AG08395 (cell line): ENCODE data around the gene GLI2.

Source experiments
- DNase-seq: peaks from one replicate; pipeline ENCODE4 v3.0.0; 2012; ENCODE audit warnings: mixed read lengths, low spot score

The GLI2 gene

DNA sequence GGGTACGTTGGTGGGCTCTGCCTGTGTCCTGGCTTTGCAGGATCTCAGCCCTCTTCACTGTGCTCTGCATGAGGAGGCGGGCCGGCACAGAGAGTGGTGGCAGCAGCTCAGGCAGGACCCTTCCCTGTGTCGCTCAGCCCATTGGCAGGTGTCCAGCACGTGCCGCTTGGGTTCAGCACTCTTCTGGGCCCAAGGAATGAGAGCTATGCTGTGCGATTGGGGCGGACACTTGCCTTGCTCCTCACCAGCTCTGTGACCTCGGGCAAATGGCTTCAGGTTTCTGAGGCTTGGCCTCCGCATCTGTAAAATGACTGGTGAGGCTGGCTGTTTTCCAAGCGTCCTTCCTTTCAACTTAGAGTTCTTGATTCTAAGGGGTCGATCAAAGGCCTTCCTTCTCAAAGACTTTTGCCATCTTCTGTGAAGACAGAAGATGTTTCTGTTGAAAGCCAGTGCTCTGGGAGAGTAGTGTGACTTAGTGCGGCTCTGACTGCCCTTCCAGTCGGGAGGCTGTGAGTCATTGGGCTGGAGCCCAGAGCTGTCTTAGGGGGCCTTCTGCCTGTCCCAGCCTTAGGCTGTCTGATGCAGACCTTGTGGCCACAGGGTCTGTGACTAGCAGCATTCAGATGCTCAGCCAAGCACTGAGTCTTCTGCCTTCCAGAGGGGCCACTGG lies 35.6 kb downstream of the GLI2 start:
- peak; percentile 96 for DNase-seq

DNA sequence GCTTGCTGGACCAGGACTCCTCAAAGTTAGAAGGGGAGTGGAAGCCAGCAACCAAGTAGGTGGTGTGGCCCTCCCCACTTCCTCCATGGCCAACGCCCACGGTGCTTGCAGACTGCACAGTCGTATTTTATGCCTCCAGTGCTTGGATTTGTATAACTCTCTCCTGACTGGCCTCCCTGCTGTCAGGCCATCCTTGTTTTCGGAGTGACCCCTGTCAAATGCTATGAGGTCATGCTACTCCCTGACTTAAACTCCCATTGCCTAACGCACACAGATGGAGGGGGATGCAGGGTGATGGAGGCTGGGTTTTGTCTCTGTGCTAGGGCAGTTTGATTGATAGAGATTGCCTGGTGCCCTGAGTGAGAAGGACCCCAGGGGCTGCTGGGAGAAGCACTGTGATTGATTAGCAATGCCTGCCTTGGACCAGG lies 36.1 kb downstream of the GLI2 start:
- no peak for DNase-seq

DNA sequence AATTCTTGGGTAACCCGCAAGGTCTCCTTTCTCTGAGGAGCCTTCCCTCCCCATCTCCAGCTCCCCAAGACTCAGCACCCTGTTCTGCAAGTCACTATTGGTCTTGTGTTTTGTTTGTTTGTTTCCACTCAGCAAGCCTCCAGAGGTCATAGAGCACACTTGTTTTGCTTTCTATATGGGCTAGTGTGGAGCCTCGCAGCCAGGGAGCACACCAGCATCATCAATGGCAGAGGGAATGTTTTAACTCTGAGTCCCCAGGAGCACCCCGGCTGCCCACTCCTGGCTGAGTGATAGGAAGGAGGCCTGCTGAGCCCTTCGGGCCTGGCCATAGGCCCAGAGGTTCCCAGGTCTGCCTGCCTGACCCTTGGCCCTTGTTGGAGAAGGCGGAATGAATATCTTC lies 36.6 kb downstream of the GLI2 start:
- DNase-seq, result no peak

DNA sequence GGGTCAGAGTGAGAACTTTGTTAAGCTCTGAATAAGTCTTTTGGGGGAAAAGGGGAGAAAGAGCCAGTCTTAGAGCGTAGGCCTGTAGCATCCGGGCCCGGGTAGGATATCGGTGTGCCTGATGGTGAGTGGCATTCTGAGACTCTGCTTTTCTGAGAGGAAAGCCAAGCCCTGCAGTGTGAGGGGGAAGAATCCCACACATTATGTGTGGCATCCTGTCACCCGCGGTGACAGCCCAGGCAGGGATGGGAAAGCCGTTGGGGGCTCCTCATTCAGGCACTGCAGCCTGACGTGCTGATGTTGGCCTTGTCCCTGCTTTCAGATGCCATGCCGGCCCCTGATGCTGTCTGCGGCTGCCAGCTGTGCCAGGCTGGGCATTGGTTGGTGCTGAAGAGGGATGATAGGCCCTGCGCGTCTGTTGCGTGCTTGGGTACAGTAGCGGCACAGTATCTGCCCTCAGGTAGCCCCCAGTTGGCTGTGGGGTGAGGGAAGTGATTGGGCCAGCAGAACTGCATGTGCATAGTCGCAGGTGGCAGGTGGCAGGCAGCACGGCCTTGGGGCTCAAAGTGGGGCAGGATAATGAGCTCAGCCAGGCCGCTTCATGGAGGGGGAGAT lies 37.6 kb downstream of the GLI2 start:
- DNase-seq, result no peak

- DNase-seq, result no peak
These were observed 39.0 kb downstream of the GLI2 start for GRCh38 chr2:120774557-120775160.

GRCh38 chr2:120775194-120775593 lies 39.5 kb downstream of the GLI2 start:
- no peak for DNase-seq

DNA sequence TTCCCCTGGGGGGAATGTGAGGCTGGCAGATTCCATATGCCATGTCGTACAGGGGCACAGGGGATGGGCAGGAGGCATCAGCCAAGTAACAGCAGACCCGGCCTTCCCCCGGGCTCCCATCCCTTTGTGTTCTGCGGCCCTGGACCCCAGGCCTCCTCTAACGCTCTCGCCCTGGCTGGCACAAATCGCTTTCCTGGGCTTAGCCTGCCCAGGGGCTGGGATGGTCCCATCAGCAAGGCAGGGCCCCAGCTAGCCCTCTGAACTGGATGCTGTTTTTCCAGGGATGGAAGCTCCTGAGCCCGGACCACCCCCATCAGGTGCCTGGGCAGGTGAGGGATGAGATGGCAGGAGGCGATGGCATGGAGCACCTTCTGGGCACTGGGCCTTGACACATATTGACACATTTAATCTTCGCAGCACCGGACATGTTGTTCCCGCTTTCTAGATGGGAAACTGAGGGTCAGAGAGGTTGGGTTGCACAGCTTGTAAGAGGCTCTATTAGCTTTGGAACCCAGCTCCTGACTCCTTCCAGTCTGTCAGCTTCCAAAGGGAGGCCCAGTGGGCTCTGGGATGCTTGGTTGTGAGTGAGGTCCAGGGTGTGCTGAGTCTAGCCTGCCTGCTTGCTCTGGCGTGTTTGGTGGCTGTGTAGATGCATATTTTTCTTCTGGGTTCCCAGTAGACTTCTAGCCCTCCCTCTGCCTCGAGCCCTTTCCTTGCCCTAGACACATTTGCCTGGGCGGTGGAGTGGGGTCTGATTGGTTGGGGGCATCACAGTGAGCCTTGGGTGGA lies 40.3 kb downstream of the GLI2 start:
- DNase-seq, result no peak

DNA sequence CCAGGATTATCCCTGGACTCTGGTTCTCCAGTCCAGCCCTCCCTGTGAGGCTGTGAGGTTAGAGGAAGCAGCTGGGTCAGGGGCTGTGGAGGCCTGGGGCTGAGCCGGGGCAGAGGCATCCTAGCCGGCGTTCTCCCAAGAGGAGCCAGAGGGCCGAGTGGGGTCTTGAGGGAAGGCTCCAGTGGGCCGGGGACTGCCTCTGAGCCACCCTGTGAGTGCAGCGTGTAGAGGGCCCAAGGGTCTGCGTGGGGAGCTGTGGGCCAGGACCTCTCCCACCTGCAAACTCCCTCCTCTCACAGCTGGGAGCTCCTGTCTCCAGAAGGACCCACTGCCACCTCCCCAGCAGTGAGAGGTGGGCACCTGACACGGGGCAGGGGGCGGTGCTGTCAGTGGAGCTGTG lies 41.0 kb downstream of the GLI2 start:
- no peak for DNase-seq

- DNase-seq, result no peak
These were observed 41.6 kb downstream of the GLI2 start for GRCh38 chr2:120777170-120777751.

DNA sequence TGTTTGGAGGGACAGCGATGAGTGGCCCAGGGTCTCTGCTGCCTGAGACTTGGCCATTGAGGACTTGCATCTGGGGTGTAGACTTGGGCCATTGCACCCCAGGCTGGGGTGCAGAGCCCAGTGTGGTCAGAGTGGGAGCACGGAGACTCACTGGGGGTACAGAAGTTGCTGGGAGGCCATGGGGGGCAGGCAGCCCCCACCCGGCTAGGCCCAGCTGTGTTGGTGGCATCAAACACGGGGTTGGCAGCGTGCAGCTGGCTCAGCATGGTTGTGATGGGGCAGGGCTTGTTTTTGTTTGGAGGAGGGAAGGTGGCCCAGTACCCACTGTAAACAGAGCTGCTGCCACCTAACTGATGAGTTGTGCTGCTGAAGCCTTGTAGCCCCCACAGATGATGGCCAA lies 42.1 kb downstream of the GLI2 start:
- DNase-seq, result no peak

DNA sequence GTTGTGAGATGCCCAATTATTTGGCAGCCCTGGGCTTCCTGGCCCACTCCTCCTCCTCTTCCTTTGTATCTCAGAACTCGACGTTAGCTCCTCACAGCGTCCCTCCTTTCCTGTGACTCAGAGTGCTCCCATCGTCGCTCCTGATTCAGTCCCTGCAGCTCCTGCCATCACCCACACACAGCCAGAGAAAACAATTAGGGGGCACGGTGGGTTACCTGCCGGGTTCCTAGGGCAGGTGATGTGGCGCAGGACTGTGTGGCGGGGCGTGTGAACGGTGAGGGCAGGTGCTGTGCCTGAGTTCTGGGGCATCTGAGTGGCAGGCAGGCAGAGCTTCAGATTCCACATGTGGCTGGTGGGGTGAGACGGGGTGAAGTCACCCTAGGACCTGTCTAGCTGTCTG lies 42.6 kb downstream of the GLI2 start:
- no peak for DNase-seq

GRCh38 chr2:120779781-120780283 lies 44.2 kb downstream of the GLI2 start:
- DNase-seq, result peak; percentile 69

DNA sequence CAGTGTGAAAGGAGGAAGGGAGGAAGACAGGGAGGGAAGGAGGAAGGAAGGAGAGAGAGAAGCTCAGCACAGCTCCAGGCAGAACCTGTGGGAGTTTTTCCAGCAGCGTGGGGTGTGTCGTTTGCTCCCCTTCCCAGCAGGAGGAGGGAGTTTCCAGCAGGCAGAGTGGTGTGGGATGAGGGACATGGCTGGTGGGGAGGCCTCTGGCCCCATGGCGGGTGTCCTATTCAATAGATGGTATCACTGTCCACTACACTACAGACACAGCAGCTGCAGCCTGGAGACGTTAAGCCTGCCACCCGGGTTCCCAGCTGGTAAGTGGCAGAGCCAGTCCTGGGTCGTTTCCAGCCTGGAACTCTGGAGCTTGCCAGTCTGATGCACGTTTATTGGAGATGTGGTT lies 44.7 kb downstream of the GLI2 start:
- no peak for DNase-seq

DNA sequence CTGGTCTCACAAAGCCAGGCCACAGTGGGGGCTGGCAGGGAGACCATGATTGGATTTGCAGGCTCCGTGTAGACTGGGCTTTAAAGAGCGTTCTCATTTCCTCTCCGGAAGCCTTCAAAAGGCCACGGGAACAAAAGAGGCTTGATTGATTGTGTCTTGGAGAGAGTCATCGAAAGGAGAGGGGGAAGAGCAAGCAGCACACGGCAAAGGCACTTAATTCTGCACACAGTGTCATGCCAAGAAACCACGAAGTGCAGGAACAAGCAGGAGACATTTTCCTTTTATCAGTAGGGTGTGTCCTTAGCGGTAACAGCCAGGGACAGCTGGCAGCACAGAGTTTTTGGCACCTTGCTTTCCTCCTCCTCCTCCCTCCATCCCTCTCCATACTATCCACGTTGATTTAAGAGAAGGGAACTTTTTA lies 47.7 kb downstream of the GLI2 start:
- DNase-seq, result no peak

DNA sequence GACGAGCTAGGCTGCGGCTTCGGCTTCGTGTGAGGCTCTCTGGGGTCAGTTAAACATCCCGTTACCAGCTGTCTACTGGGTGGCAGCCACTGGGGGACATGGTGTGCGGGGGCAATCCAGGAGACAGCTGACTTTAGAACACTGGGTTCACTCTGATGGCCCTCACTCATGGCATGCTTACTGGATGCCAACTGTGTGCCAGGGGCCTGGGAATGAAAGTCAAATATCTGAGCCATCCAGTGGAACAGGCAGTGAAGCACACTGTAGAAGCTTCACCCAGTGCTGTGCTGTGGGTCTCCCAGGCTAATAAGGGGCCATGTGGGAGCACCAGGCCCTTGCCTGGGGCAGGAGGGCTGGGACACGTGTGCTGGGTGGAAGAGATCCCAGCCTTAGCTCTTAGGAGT lies 48.3 kb downstream of the GLI2 start:
- no peak for DNase-seq
